Measurements from ENCODE around the gene M6PR.
"Not testable (repeated sequence)": the region's sequence is repeated elsewhere in the genome, so short reads cannot be mapped to it uniquely, and the experiment has no call there.

M6PR gene

DNA sequence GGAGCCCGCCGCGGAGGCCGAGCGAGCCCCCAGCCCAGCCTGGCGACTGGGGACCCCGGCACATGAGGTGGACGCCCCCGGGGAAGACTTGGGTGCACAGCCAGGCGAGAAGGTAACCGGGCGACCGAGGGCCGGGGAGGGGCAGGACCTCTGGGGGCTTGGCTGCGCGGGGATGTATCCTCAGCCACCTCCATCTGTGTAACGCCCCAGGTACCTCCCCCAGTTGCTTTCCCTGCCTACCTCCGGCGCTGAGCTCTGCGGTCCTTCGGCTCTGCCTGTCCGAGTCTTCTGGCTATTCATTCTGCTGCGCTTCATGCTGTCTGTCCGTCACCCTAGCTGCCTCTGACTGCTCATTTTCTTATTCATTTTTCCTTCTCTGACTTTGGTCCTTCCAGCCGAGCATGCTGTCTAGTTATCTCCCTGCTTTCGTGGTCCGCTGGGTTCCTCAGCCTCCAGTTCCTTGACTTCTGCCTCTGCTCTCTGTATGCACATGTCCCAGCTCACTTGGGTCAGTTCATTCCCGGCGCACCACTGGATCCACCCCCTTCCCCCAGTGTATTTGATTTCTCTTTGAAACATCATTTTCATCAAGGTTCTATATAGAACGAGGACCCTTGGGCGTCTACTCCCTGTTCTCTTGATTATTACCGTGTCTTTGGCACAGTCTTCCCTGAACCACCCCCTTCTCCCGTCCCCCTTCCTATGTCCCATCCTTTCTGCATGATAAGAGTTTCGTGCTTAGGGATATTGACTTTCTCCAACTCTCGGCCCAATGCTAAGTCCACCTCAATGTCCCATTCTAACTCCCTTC is 34.5 kb downstream of the M6PR start:
- DNase-seq (ENCODE audit: low read depth), result no peak
- peak overlapping the region; percentile 82 for H3K4me3 ChIP-seq (ENCODE audit: low read depth, low read length)

DNA sequence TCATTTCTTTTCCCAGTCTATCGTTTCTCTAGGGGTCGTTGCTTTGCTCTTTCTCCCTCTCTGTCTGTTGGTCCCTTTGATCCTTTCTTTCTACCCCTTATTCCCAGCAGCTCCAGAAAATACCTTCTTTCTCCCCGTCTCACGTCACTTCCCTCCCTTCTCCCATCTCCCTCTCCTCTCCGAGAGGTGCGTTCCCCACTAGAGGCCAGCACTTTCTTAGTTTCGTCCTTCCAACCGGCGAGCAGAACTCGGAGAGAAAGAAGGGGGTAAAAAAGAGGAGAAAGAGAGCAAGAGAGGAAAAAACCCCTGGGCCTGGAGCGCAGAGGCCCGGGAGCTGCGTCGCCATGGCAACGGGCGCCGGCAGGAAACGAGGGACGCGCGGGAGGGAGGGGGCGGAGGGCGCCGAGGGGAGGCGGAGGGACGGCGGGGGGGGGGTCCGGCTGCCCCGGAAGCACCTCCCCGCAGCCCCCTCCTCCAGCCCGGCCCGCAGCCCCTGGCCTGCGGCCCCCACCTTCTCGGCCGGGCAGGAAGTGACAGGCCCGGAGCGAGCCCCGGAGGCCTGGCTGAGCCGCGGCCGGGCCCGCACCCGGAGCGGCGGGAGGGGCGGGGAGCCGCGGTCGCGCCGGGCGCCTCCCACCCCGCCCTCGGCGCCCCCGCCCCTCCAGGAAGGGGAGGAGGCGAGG is 35.3 kb downstream of the M6PR start, which contains the start of gene PHC1:
TSS of gene PHC1 (plus strand) at position 477 of the 683 bp plus-strand sequence. CDS start 3,169 bp downstream, outside the sequence.
- peak within 1 kb of the TSS; percentile 82 for H3K4me3 ChIP-seq (ENCODE audit: low read depth, low read length)
- DNase-seq (ENCODE audit: low read depth), result peak; percentile 23

- DNase-seq (ENCODE audit: low read depth), result no peak
- peak overlapping the region; percentile 82 for H3K4me3 ChIP-seq (ENCODE audit: low read depth, low read length)
Observed at GRCh38 chr12:8913702-8914032, 35.8 kb downstream of the M6PR start.

DNA sequence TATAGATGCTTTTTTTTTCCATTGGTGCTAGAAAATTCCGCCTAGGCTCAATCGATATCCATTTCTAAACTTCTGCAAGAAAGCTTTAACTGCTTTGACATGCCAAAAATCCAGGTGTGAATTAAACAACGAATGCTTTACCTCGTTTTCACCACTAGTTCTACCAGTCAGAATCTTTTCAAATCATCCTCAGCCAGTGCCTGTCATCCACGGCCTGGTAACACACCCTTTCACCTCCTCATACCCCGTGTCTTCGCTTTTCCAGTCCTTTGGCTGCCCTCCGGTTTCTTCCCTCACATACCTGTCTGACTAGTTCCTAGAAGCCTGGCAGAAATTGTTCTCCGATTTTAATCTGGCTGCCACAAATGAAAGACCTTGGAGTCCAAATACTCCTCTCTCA is 36.5 kb downstream of the M6PR start:
- H3K4me3 ChIP-seq (ENCODE audit: low read depth, low read length), result no peak overlapping the region
- no peak for DNase-seq (ENCODE audit: low read depth)

- no peak for DNase-seq (ENCODE audit: low read depth)
- no peak overlapping the region for H3K4me3 ChIP-seq (ENCODE audit: low read depth, low read length)
Observed at GRCh38 chr12:8911606-8912268, 37.7 kb downstream of the M6PR start.

GRCh38 chr12:8909752-8910151 is 39.7 kb downstream of the M6PR start:
- DNase-seq (ENCODE audit: low read depth), result no peak
- H3K4me3 ChIP-seq (ENCODE audit: low read depth, low read length), result no peak overlapping the region

GRCh38 chr12:8907513-8907912 is 41.9 kb downstream of the M6PR start:
- no peak overlapping the region for H3K4me3 ChIP-seq (ENCODE audit: low read depth, low read length)
- DNase-seq (ENCODE audit: low read depth), result no peak

- no peak overlapping the region for H3K4me3 ChIP-seq (ENCODE audit: low read depth, low read length)
- no peak for DNase-seq (ENCODE audit: low read depth)
Observed at GRCh38 chr12:8906266-8907180, 42.9 kb downstream of the M6PR start.

DNA sequence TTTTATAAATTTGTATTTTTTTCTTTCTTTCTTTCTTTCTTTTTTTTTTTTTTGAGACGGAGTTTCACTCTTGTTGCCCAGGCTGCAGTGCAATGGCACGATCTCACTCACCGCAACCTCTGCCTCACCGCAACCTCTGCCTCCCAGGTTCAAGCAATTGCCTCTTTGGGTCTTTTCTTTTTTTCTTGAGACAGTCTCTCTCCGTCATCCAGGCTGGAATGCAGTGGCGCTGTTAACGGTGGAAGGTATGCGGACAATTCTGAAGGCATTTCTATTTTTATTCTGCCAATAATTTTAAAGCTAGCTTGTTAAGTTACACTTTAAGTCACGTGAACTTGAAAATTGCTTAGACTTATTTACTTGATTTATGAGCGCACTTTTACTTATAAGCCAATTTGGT is 43.9 kb downstream of the M6PR start:
- no peak overlapping the region for H3K4me3 ChIP-seq (ENCODE audit: low read depth, low read length)
- DNase-seq (ENCODE audit: low read depth), result no peak

GRCh38 chr12:8904665-8905064 is 44.8 kb downstream of the M6PR start:
- no peak overlapping the region for H3K4me3 ChIP-seq (ENCODE audit: low read depth, low read length)
- no peak for DNase-seq (ENCODE audit: low read depth)

DNA sequence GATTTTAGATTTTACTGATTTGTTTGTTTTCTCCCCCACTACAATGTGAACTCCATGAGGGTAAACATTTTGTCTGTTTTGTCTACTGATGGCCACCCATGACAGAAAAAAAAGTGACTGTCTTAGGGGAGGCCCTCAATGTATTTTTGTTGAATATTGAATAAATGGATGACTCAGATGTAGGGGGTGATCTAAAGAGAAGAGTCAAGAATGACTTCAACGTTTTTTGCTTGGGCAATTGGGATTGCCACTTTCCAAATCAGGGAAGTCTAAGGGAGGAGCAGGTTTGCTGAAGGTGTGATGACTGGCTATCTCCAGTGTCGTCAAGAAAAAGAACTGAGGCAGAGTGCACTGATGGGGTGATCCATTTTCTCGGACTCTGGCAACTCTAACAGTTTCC is 45.8 kb downstream of the M6PR start:
- H3K4me3 ChIP-seq (ENCODE audit: low read depth, low read length), result no peak overlapping the region
- no peak for DNase-seq (ENCODE audit: low read depth)

DNA sequence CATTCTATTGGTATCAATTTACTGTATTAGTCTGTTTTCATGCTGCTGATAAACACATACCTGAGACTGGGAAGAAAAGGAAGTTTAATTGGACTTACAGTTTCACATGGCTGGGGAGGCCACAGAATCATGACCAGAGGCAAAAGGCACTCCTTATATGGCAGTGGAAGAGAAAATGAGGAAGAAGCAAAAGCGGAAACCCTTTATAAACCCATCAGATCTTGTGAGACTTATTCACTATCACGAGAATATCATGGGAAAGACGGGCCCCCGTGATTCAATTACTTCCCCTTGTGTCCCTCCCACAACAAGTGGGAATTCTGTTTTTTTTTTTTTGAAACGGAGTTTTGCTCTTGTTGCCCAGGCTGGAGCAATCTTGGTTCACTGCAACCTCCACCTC is 46.7 kb downstream of the M6PR start:
- H3K4me3 ChIP-seq (ENCODE audit: low read depth, low read length); DNase-seq (ENCODE audit: low read depth): not testable (repeated sequence)

- no peak for DNase-seq (ENCODE audit: low read depth)
Observed at GRCh38 chr12:8899830-8900229, 49.6 kb downstream of the M6PR start.

DNA sequence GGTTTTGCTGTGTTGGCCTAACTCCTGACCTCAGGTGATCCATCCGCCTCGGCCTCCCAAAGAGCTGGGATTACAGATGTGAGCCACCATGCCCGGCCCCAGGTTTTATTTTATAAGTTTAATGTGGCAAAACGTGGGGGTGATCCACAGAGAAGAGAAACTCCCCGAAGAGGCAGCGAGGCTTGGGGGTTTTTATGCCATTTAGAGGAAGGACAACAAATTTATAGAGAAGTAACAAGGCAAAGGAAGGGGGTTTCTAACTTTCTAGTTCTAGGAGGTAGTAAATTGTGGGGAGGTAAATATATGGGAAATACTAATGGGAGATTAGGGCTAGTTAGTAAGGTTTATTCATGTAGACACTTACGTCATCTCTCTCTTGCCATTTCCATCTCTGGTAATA is 52.4 kb downstream of the M6PR start:
- DNase-seq (ENCODE audit: low read depth), result no peak

More at GRCh38 chr12:8899830-8900229, 49.6 kb downstream of the M6PR start:
- no peak overlapping the region for H3K4me3 ChIP-seq (ENCODE audit: low read depth, low read length)

GRCh38 chr12:8894986-8895385 is 54.5 kb downstream of the M6PR start:
- no peak for DNase-seq (ENCODE audit: low read depth)

More for the DNA sequence above, 52.4 kb downstream of the M6PR start:
- H3K4me3 ChIP-seq (ENCODE audit: low read depth, low read length), result no peak overlapping the region

GRCh38 chr12:8894378-8894777 is 55.1 kb downstream of the M6PR start:
- no peak overlapping the region for H3K4me3 ChIP-seq (ENCODE audit: low read depth, low read length)
- no peak for DNase-seq (ENCODE audit: low read depth)

More at GRCh38 chr12:8894986-8895385, 54.5 kb downstream of the M6PR start:
- H3K4me3 ChIP-seq (ENCODE audit: low read depth, low read length), result no peak overlapping the region

DNA sequence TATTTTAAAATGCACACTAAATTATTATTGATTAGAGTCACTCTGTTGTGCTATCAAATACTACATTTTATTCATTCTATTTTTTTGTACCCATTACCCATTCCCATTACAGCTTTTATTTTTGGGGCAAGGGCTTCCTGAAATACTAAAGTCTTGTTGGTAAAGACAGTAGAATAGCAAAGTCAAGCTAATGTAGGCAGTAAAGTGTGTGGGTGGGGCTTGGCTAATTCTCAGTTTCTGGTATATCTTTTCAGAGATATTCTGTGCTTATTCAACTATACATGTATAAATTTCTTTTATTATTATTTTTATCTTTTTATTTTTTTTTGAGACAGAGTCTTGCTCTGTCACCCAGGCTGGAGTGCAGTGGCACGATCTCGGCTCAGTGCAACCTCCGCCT is 57.5 kb downstream of the M6PR start:
- DNase-seq (ENCODE audit: low read depth), result no peak
- no peak overlapping the region for H3K4me3 ChIP-seq (ENCODE audit: low read depth, low read length)

All from skeletal muscle cell (primary cell).